GM18909 (cell line): ENCODE data around the gene ALG8.

ENCODE experiments used
- ATAC-seq: cut with Tn5 transposase; IDR thresholded peaks from one replicate; pipeline ENCODE4 v1.9.1; 2021; ENCODE audit warnings: mild to moderate bottlenecking; ENCODE audit not compliant: unreplicated experiment, poor library complexity

Gene ALG8

GRCh38 chr11:78161346-78161745 lies 21.9 kb upstream of the ALG8 start:
- ATAC-seq, result no peak

- ATAC-seq, result no peak
Measured at GRCh38 chr11:78160557-78160956, 21.1 kb upstream of the ALG8 start.

GRCh38 chr11:78158987-78159652 lies 19.7 kb upstream of the ALG8 start:
- ATAC-seq, result no peak

GRCh38 chr11:78156127-78156844 lies 16.9 kb upstream of the ALG8 start:
- ATAC-seq, result no peak

- no peak for ATAC-seq
Measured at GRCh38 chr11:78151804-78152203, 12.4 kb upstream of the ALG8 start.

- no peak for ATAC-seq
Measured at GRCh38 chr11:78150754-78151153, 11.3 kb upstream of the ALG8 start.

- ATAC-seq, result no peak
Measured at GRCh38 chr11:78150346-78150745, 10.9 kb upstream of the ALG8 start.

GRCh38 chr11:78149646-78150045 lies 10.2 kb upstream of the ALG8 start:
- no peak for ATAC-seq

- ATAC-seq, result no peak
Measured at GRCh38 chr11:78147807-78148206, 8.4 kb upstream of the ALG8 start.

- no peak for ATAC-seq
Measured at GRCh38 chr11:78145511-78146025, 6.1 kb upstream of the ALG8 start.

- no peak for ATAC-seq
Measured at GRCh38 chr11:78140392-78141077, 1.1 kb upstream of the ALG8 start.

- peak; percentile 35 for ATAC-seq
Measured at GRCh38 chr11:78138694-78139421, 568 bp downstream of the ALG8 start.

GRCh38 chr11:78138291-78138690 lies 1.1 kb downstream of the ALG8 start:
- ATAC-seq, result no peak

- no peak for ATAC-seq
Measured at GRCh38 chr11:78132475-78132874, 7.0 kb downstream of the ALG8 start.

GRCh38 chr11:78131956-78132355 lies 7.5 kb downstream of the ALG8 start:
- no peak for ATAC-seq

- ATAC-seq, result no peak
Measured at GRCh38 chr11:78127403-78127802, 12.0 kb downstream of the ALG8 start.

GRCh38 chr11:78112582-78113275 lies 26.7 kb downstream of the ALG8 start:
- ATAC-seq, result peak; percentile 71

- no peak for ATAC-seq
Measured at GRCh38 chr11:78111298-78111697, 28.1 kb downstream of the ALG8 start.

- no peak for ATAC-seq
Measured at GRCh38 chr11:78110830-78111229, 28.6 kb downstream of the ALG8 start.

GRCh38 chr11:78110351-78110750 lies 29.1 kb downstream of the ALG8 start:
- no peak for ATAC-seq
